ENCODE measurements around the gene DISP2.

Gene DISP2

GRCh38 chr15:40355976-40356585, 1.9 kb upstream of the DISP2 start:
- no peak overlapping the region for H2BK120ac ChIP-seq (ENCODE audit: low read depth, low read length)
- H2BK12ac ChIP-seq (ENCODE audit: low read length): no peak overlapping the region
- no peak overlapping the region for H2AFZ ChIP-seq (ENCODE audit: low read length)
- H3K27me3 ChIP-seq (ENCODE audit: control insufficient read depth in 3 of 3, insufficient read depth in 3 of 3, low read depth in 1 of 3, low read length in 3 of 3): peaks cover 0 to 77% (median 16%) of the 10 kb centered on the region in 3 experiments
- no peak overlapping the region for H3K18ac ChIP-seq (ENCODE audit: low read length)
- no peak overlapping the region for H4K8ac ChIP-seq (ENCODE audit: low read depth, low read length)
- peaks cover 13 to 15% of the 10 kb centered on the region in 2 donors for H3K4me1 ChIP-seq (ENCODE audit: control insufficient read depth in 2 of 2, insufficient read depth in 1 of 2, low read depth in 1 of 2, low read length in 2 of 2)
- no peak overlapping the region for H4K91ac ChIP-seq (ENCODE audit: low read depth, low read length, poor library complexity)
- H3K27ac ChIP-seq (replicated peaks; ENCODE audit: low read length): no peak overlapping the region
- H3K23ac ChIP-seq (ENCODE audit: low read depth, low read length, poor library complexity): no peak overlapping the region
- no peak overlapping the region for H3K14ac ChIP-seq (ENCODE audit: low read length)
- DNase-seq (ENCODE audit: low spot score): no peak
- H2BK15ac ChIP-seq (ENCODE audit: low read length): no peak overlapping the region
- H2AK5ac ChIP-seq (ENCODE audit: low read depth, low read length): no peak overlapping the region
- H3K79me1 ChIP-seq (ENCODE audit: low read depth, low read length): no peaks in the 10 kb centered on the region
- no peak overlapping the region for H3K4me3 ChIP-seq (ENCODE audit: low read length in 2 of 2)
- no peaks in the 10 kb centered on the region for H3K36me3 ChIP-seq (replicated peaks in 1 of 2; ENCODE audit: control insufficient read depth in 2 of 2, insufficient read depth in 2 of 2, low read length in 2 of 2)
- no peak overlapping the region for H3K4ac ChIP-seq (ENCODE audit: low read length)
- H2BK5ac ChIP-seq (ENCODE audit: low read length): no peak overlapping the region
- no CpG with 5 or more reads among the region's 5 CpGs for WGBS, 2 donors (ENCODE audit: extremely low coverage in 2 of 2, insufficient read length in 2 of 2, insufficient replicate concordance in 1 of 2)
- no peak overlapping the region for H3K4me2 ChIP-seq (ENCODE audit: insufficient read depth, low read length, poor library complexity, severe bottlenecking)
- no peak overlapping the region for H3K9ac ChIP-seq (ENCODE audit: low read depth, low read length, poor library complexity)
- H3K9me3 ChIP-seq (replicated peaks in 1 of 2; ENCODE audit: control insufficient read depth in 2 of 2, insufficient read depth in 1 of 2, low read depth in 1 of 2, low read length in 2 of 2): no peaks in the 10 kb centered on the region

- Histone ChIP-seq H3K27me3 (ENCODE audit: control insufficient read depth in 3 of 3, insufficient read depth in 3 of 3, low read depth in 1 of 3, low read length in 3 of 3) (peaks cover 0 to 84% (median 20%) of the 10 kb centered on the region in 3 experiments), H4K91ac (ENCODE audit: low read depth, low read length, poor library complexity) (no peak overlapping the region), H3K4me1 (ENCODE audit: control insufficient read depth in 2 of 2, insufficient read depth in 1 of 2, low read depth in 1 of 2, low read length in 2 of 2) (peaks cover 13 to 15% of the 10 kb centered on the region in 2 donors), H3K14ac (ENCODE audit: low read length) (no peak overlapping the region), H3K9me3 (replicated peaks in 1 of 2; ENCODE audit: control insufficient read depth in 2 of 2, insufficient read depth in 1 of 2, low read depth in 1 of 2, low read length in 2 of 2) (no peaks in the 10 kb centered on the region), H3K4ac (ENCODE audit: low read length) (no peak overlapping the region), H3K79me1 (ENCODE audit: low read depth, low read length) (no peaks in the 10 kb centered on the region), H3K9ac (ENCODE audit: low read depth, low read length, poor library complexity) (no peak overlapping the region), H3K4me2 (ENCODE audit: insufficient read depth, low read length, poor library complexity, severe bottlenecking) (peak overlapping the region; percentile 90), H3K4me3 (ENCODE audit: low read length in 2 of 2) (peak overlapping the region in 1 of 2 donors; percentile 53), H4K8ac (ENCODE audit: low read depth, low read length) (no peak overlapping the region), H2BK15ac (ENCODE audit: low read length) (no peak overlapping the region), H3K27ac (replicated peaks; ENCODE audit: low read length) (no peak overlapping the region), H2BK120ac (ENCODE audit: low read depth, low read length) (no peak overlapping the region), H2BK5ac (ENCODE audit: low read length) (no peak overlapping the region), H2AFZ (ENCODE audit: low read length) (peak overlapping the region; percentile 97), H3K23ac (ENCODE audit: low read depth, low read length, poor library complexity) (no peak overlapping the region), H2AK5ac (ENCODE audit: low read depth, low read length) (no peak overlapping the region), H3K18ac (ENCODE audit: low read length) (no peak overlapping the region), H3K36me3 (replicated peaks in 1 of 2; ENCODE audit: control insufficient read depth in 2 of 2, insufficient read depth in 2 of 2, low read length in 2 of 2) (no peaks in the 10 kb centered on the region), H2BK12ac (ENCODE audit: low read length) (no peak overlapping the region)
- no CpG with 5 or more reads among the region's 1 CpG for WGBS, 2 donors (ENCODE audit: extremely low coverage in 2 of 2, insufficient read length in 2 of 2, insufficient replicate concordance in 1 of 2)
- no peak for DNase-seq (ENCODE audit: low spot score)
These were observed 773 bp upstream of the DISP2 start for GRCh38 chr15:40357246-40357645.

- H3K27me3 ChIP-seq (ENCODE audit: control insufficient read depth in 3 of 3, insufficient read depth in 3 of 3, low read depth in 1 of 3, low read length in 3 of 3): peaks cover 0 to 80% (median 21%) of the 10 kb centered on the region in 3 experiments
- WGBS, 2 donors (ENCODE audit: extremely low coverage in 2 of 2, insufficient read length in 2 of 2, insufficient replicate concordance in 1 of 2): no CpG with 5 or more reads among the region's 31 CpGs
- peak overlapping the region; percentile 53 to 65 for H3K4me3 ChIP-seq (ENCODE audit: low read length in 2 of 2)
These were observed 693 bp downstream of the DISP2 start for GRCh38 chr15:40358471-40359353.

GRCh38 chr15:40360015-40360414, 2.0 kb downstream of the DISP2 start:
- H4K91ac ChIP-seq (ENCODE audit: low read depth, low read length, poor library complexity): no peak overlapping the region
- no peak overlapping the region for H3K18ac ChIP-seq (ENCODE audit: low read length)
- peaks cover 9 to 10% of the 10 kb centered on the region in 2 donors for H3K4me1 ChIP-seq (ENCODE audit: control insufficient read depth in 2 of 2, insufficient read depth in 1 of 2, low read depth in 1 of 2, low read length in 2 of 2)
- no peak overlapping the region for H3K23ac ChIP-seq (ENCODE audit: low read depth, low read length, poor library complexity)
- peaks cover 0 to 80% (median 21%) of the 10 kb centered on the region in 3 experiments for H3K27me3 ChIP-seq (ENCODE audit: control insufficient read depth in 3 of 3, insufficient read depth in 3 of 3, low read depth in 1 of 3, low read length in 3 of 3)
- no peak overlapping the region for H2AFZ ChIP-seq (ENCODE audit: low read length)
- H2BK12ac ChIP-seq (ENCODE audit: low read length): no peak overlapping the region
- no peak overlapping the region for H3K9ac ChIP-seq (ENCODE audit: low read depth, low read length, poor library complexity)
- H3K79me1 ChIP-seq (ENCODE audit: low read depth, low read length): no peaks in the 10 kb centered on the region
- H3K4me2 ChIP-seq (ENCODE audit: insufficient read depth, low read length, poor library complexity, severe bottlenecking): no peak overlapping the region
- H3K14ac ChIP-seq (ENCODE audit: low read length): no peak overlapping the region
- H4K8ac ChIP-seq (ENCODE audit: low read depth, low read length): no peak overlapping the region
- H3K4ac ChIP-seq (ENCODE audit: low read length): no peak overlapping the region
- no peak overlapping the region for H2BK15ac ChIP-seq (ENCODE audit: low read length)
- no peak overlapping the region for H2AK5ac ChIP-seq (ENCODE audit: low read depth, low read length)
- no peak overlapping the region for H2BK5ac ChIP-seq (ENCODE audit: low read length)
- WGBS, 2 donors (ENCODE audit: extremely low coverage in 2 of 2, insufficient read length in 2 of 2, insufficient replicate concordance in 1 of 2): no CpG with 5 or more reads among the region's 4 CpGs
- no peak for DNase-seq (ENCODE audit: low spot score)
- H3K9me3 ChIP-seq (replicated peaks in 1 of 2; ENCODE audit: control insufficient read depth in 2 of 2, insufficient read depth in 1 of 2, low read depth in 1 of 2, low read length in 2 of 2): no peaks in the 10 kb centered on the region
- no peak overlapping the region for H2BK120ac ChIP-seq (ENCODE audit: low read depth, low read length)
- H3K4me3 ChIP-seq (ENCODE audit: low read length in 2 of 2): no peak overlapping the region
- no peaks in the 10 kb centered on the region for H3K36me3 ChIP-seq (replicated peaks in 1 of 2; ENCODE audit: control insufficient read depth in 2 of 2, insufficient read depth in 2 of 2, low read length in 2 of 2)
- H3K27ac ChIP-seq (replicated peaks; ENCODE audit: low read length): no peak overlapping the region

More at GRCh38 chr15:40358471-40359353, 693 bp downstream of the DISP2 start:
- peak overlapping the region; percentile 38 for H3K9ac ChIP-seq (ENCODE audit: low read depth, low read length, poor library complexity)
- peak overlapping the region; percentile 90 for H3K4me2 ChIP-seq (ENCODE audit: insufficient read depth, low read length, poor library complexity, severe bottlenecking)
- H2BK5ac ChIP-seq (ENCODE audit: low read length): no peak overlapping the region
- no peak overlapping the region for H4K8ac ChIP-seq (ENCODE audit: low read depth, low read length)
- H3K79me1 ChIP-seq (ENCODE audit: low read depth, low read length): no peaks in the 10 kb centered on the region
- no peaks in the 10 kb centered on the region for H3K36me3 ChIP-seq (replicated peaks in 1 of 2; ENCODE audit: control insufficient read depth in 2 of 2, insufficient read depth in 2 of 2, low read length in 2 of 2)
- H3K14ac ChIP-seq (ENCODE audit: low read length): no peak overlapping the region
- H3K18ac ChIP-seq (ENCODE audit: low read length): peak overlapping the region; percentile 46
- H3K27ac ChIP-seq (replicated peaks; ENCODE audit: low read length): no peak overlapping the region
- no peak overlapping the region for H3K4ac ChIP-seq (ENCODE audit: low read length)
- peak overlapping the region; percentile 97 for H2AFZ ChIP-seq (ENCODE audit: low read length)
- H3K9me3 ChIP-seq (replicated peaks in 1 of 2; ENCODE audit: control insufficient read depth in 2 of 2, insufficient read depth in 1 of 2, low read depth in 1 of 2, low read length in 2 of 2): no peaks in the 10 kb centered on the region
- DNase-seq (ENCODE audit: low spot score): no peak
- H2BK12ac ChIP-seq (ENCODE audit: low read length): no peak overlapping the region
- peak overlapping the region; percentile 60 for H3K23ac ChIP-seq (ENCODE audit: low read depth, low read length, poor library complexity)
- no peak overlapping the region for H4K91ac ChIP-seq (ENCODE audit: low read depth, low read length, poor library complexity)
- no peak overlapping the region for H2BK120ac ChIP-seq (ENCODE audit: low read depth, low read length)
- H2BK15ac ChIP-seq (ENCODE audit: low read length): no peak overlapping the region
- peaks cover 13 to 15% of the 10 kb centered on the region in 2 donors for H3K4me1 ChIP-seq (ENCODE audit: control insufficient read depth in 2 of 2, insufficient read depth in 1 of 2, low read depth in 1 of 2, low read length in 2 of 2)
- no peak overlapping the region for H2AK5ac ChIP-seq (ENCODE audit: low read depth, low read length)

Measured in neuronal stem cell (in vitro differentiated cells).